Measurements from ENCODE around the gene AQR.

DNA sequence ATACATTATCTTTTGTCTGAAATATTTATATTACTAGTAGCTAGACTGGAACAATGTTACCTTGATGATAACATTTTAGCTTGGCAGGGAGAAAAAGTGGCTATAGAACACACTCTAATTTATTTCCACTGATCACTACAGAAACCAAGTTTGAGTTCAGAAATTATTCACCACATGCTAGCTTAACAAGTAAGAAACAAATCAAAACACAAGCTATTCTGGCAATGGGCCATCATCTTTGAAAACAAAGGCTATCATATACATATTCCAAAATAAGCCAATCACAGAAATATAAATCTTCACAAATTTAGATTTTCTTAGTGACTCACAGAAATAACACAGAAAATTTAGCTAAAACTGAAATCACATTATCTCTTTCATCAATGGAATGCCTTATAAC is 17.1 kb downstream of the AQR start:
- TF ChIP-seq, protein P1, sequence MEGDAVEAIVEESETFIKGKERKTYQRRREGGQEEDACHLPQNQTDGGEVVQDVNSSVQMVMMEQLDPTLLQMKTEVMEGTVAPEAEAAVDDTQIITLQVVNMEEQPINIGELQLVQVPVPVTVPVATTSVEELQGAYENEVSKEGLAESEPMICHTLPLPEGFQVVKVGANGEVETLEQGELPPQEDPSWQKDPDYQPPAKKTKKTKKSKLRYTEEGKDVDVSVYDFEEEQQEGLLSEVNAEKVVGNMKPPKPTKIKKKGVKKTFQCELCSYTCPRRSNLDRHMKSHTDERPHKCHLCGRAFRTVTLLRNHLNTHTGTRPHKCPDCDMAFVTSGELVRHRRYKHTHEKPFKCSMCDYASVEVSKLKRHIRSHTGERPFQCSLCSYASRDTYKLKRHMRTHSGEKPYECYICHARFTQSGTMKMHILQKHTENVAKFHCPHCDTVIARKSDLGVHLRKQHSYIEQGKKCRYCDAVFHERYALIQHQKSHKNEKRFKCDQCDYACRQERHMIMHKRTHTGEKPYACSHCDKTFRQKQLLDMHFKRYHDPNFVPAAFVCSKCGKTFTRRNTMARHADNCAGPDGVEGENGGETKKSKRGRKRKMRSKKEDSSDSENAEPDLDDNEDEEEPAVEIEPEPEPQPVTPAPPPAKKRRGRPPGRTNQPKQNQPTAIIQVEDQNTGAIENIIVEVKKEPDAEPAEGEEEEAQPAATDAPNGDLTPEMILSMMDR (IDR thresholded peaks at IDR 0.05) = no peak
- TF ChIP-seq EP300 (IDR thresholded peaks at IDR 0.05) = no peak
